ENCODE data around the gene TCF19.

The TCF19 gene

GRCh38 chr6:31116661-31117385 lies 41.6 kb upstream of the TCF19 start (continued):
- TF ChIP-seq CSDC2 (CRISPR knock-in tag; IDR thresholded peaks at IDR 0.05) (no peak), TOX (CRISPR knock-in tag; IDR thresholded peaks at IDR 0.05; ENCODE audit: borderline replicate concordance) (no peak), ARNTL (CRISPR knock-in tag; IDR thresholded peaks at IDR 0.05; ENCODE audit: borderline replicate concordance, low read depth) (no peak), ZNF8 (CRISPR knock-in tag; IDR thresholded peaks at IDR 0.05) (no peak), ZNF70 (CRISPR knock-in tag; IDR thresholded peaks at IDR 0.05) (no peak), TSHZ2 (CRISPR knock-in tag; IDR thresholded peaks at IDR 0.05) (no peak), SNAI2 (CRISPR knock-in tag; IDR thresholded peaks at IDR 0.05) (no peak), ZC3H10 (CRISPR knock-in tag; IDR thresholded peaks at IDR 0.05) (no peak)

- no peak for TF ChIP-seq BACH2 (CRISPR knock-in tag; IDR thresholded peaks at IDR 0.05; ENCODE audit: borderline replicate concordance)
- no peak for TF ChIP-seq CSDC2 (CRISPR knock-in tag; IDR thresholded peaks at IDR 0.05)
- no peak for TF ChIP-seq ZNF70 (CRISPR knock-in tag; IDR thresholded peaks at IDR 0.05)
- TF ChIP-seq CREB5 (CRISPR knock-in tag; IDR thresholded peaks at IDR 0.05; ENCODE audit: low read depth): no peak
- no peak for TF ChIP-seq ZC3H10 (CRISPR knock-in tag; IDR thresholded peaks at IDR 0.05)
- TF ChIP-seq ZNF8 (CRISPR knock-in tag; IDR thresholded peaks at IDR 0.05): no peak
- TF ChIP-seq PPARA (CRISPR knock-in tag; IDR thresholded peaks at IDR 0.05; ENCODE audit: borderline replicate concordance): no peak
- no peak for TF ChIP-seq GLIS3 (CRISPR knock-in tag; IDR thresholded peaks at IDR 0.05)
- no peak for TF ChIP-seq ARNTL (CRISPR knock-in tag; IDR thresholded peaks at IDR 0.05; ENCODE audit: borderline replicate concordance, low read depth)
- no peak for TF ChIP-seq CSRNP3 (CRISPR knock-in tag; IDR thresholded peaks at IDR 0.05)
- no peak for TF ChIP-seq SNAI2 (CRISPR knock-in tag; IDR thresholded peaks at IDR 0.05)
- no peak for TF ChIP-seq ZFP3 (CRISPR knock-in tag; IDR thresholded peaks at IDR 0.05)
- TF ChIP-seq, protein P1, sequence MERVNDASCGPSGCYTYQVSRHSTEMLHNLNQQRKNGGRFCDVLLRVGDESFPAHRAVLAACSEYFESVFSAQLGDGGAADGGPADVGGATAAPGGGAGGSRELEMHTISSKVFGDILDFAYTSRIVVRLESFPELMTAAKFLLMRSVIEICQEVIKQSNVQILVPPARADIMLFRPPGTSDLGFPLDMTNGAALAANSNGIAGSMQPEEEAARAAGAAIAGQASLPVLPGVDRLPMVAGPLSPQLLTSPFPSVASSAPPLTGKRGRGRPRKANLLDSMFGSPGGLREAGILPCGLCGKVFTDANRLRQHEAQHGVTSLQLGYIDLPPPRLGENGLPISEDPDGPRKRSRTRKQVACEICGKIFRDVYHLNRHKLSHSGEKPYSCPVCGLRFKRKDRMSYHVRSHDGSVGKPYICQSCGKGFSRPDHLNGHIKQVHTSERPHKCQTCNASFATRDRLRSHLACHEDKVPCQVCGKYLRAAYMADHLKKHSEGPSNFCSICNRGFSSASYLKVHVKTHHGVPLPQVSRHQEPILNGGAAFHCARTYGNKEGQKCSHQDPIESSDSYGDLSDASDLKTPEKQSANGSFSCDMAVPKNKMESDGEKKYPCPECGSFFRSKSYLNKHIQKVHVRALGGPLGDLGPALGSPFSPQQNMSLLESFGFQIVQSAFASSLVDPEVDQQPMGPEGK (CRISPR knock-in tag; IDR thresholded peaks at IDR 0.05; ENCODE audit: borderline replicate concordance): no peak
- TF ChIP-seq TCF4 (CRISPR knock-in tag; IDR thresholded peaks at IDR 0.05; ENCODE audit: borderline replicate concordance): no peak
- TF ChIP-seq TOX (CRISPR knock-in tag; IDR thresholded peaks at IDR 0.05; ENCODE audit: borderline replicate concordance): no peak
- no peak for ATAC-seq
These were observed 40.2 kb upstream of the TCF19 start for GRCh38 chr6:31118178-31118577.

DNA sequence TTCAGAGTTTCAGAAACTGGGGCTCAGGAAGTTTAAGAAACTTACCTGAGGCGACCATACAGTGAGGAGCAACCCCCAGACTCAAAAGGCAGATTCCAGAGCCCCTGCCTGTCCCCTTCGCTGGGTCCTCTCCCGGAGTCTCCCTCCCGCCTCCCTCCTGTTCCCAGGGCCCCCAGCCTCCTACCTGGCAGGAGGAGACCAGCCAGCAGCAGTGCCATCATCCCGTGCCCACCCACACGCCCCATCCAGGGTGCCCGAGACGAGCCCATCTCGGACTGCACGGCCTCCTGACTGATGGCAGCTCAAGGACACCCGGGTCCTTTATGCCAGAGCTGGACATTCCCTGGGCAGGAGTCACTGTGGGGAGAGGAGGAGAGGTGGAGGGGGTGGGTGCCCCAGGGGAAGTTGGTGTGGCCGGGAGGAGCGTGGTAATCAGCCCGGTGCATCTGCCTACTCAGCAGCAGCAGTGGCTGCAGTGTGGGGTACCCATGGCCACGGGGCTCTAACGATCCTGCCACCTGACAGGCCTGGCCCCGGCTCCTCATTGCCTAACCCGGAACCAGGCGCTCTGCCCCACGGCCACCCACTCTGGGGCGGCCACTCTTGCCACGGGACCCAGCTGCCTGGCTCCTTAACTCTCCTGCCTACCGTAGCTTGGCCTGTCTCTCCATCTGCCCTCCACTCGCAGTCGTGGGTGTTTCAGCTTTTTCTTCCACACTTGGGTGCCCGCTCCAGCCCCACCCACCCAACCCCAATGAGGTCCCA lies 38.1 kb upstream of the TCF19 start, which contains the start of gene CDSN:
Gene CDSN, minus strand, starts transcription at position 296 of the 765 bp plus-strand sequence. Its CDS starts 27 bp downstream, at position 269.
- TF ChIP-seq ARNTL (CRISPR knock-in tag; IDR thresholded peaks at IDR 0.05; ENCODE audit: borderline replicate concordance, low read depth) (no peak), CSRNP3 (CRISPR knock-in tag; IDR thresholded peaks at IDR 0.05) (no peak), TSHZ2 (CRISPR knock-in tag; IDR thresholded peaks at IDR 0.05) (no peak)
- ATAC-seq: no peak

Measured in SK-N-SH treated with all-trans-retinoic acid at 6 μM for 48 hours (cell line).